Measurements from ENCODE around the gene DUSP1.

The DUSP1 gene

DNA sequence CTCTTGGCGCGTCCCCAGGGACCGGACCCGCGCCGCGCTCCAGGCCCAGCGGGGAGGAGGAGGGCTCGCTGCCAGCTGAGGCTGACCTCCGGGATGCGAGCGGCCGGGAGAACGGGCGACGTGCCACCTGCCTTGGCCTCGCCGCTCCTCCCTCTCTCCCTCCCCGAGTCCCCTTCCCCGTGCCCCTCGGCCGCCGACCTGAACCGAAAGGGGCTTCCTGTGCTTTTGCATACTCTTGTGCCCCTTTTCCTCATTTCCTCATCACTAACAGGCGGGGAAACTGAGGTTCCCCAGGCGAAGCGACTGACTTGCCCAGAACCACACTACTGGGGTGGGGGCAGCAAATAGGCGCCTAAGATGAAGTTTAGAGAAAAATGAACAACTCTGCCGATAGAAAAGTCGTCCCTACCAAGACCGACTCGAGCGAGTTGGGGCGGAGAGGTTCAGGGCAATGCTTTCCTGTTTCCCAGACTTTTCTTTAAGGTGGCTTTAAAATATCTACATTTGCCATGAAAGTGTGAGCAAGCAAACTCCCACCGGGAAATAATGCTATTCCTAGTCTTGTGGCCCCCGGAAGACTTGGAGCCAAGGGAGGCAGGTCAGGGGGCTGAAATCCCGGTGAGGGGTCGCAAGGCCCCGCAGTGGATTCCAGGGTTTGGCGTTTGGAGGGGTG, 580 bp upstream of the DUSP1 start:
- DNase-seq (ENCODE audit: extremely low read depth, insufficient read length): no peak
- TF ChIP-seq, protein P1, sequence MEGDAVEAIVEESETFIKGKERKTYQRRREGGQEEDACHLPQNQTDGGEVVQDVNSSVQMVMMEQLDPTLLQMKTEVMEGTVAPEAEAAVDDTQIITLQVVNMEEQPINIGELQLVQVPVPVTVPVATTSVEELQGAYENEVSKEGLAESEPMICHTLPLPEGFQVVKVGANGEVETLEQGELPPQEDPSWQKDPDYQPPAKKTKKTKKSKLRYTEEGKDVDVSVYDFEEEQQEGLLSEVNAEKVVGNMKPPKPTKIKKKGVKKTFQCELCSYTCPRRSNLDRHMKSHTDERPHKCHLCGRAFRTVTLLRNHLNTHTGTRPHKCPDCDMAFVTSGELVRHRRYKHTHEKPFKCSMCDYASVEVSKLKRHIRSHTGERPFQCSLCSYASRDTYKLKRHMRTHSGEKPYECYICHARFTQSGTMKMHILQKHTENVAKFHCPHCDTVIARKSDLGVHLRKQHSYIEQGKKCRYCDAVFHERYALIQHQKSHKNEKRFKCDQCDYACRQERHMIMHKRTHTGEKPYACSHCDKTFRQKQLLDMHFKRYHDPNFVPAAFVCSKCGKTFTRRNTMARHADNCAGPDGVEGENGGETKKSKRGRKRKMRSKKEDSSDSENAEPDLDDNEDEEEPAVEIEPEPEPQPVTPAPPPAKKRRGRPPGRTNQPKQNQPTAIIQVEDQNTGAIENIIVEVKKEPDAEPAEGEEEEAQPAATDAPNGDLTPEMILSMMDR (IDR thresholded peaks at IDR 0.05; ENCODE audit: insufficient read depth, low read length, poor library complexity, severe bottlenecking): no peak
- peaks cover 2% of the 10 kb centered on the region for H3K36me3 ChIP-seq (ENCODE audit: control insufficient read depth, insufficient read depth, low read length)
- H3K4me3 ChIP-seq (replicated peaks; ENCODE audit: low read depth, low read length): peak overlapping the region; percentile 69
- H3K27me3 ChIP-seq (replicated peaks; ENCODE audit: control insufficient read depth, insufficient read depth, low read length): no peaks in the 10 kb centered on the region

DNA sequence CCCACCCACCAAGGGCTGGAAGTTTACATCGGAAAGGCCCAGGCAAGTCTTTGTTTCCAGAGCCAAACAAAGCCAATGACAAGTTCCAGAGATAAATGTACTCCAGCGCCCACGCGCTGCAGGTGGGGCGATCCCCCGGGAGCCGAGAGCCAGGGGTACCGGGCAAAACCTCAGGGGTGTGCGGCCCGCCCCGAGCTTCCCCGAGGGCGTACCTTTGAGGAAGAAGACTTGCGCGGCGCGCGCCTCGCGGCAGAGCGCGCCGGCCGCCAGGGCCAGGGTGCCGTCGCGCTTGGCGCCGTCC, 671 bp downstream of the DUSP1 start:
- TF ChIP-seq, protein P1 (IDR thresholded peaks at IDR 0.05; ENCODE audit: insufficient read depth, low read length, poor library complexity, severe bottlenecking): no peak
- H3K27me3 ChIP-seq (replicated peaks; ENCODE audit: control insufficient read depth, insufficient read depth, low read length): no peaks in the 10 kb centered on the region
- H3K36me3 ChIP-seq (ENCODE audit: control insufficient read depth, insufficient read depth, low read length): peaks cover 2% of the 10 kb centered on the region
- peak overlapping the region; percentile 76 for H3K4me3 ChIP-seq (replicated peaks; ENCODE audit: low read depth, low read length)
- no peak for DNase-seq (ENCODE audit: extremely low read depth, insufficient read length)

GRCh38 chr5:172769616-172770373, 1.2 kb downstream of the DUSP1 start:
- TF ChIP-seq, protein P1 (IDR thresholded peaks at IDR 0.05; ENCODE audit: insufficient read depth, low read length, poor library complexity, severe bottlenecking): no peak
- Histone ChIP-seq H3K27me3 (replicated peaks; ENCODE audit: control insufficient read depth, insufficient read depth, low read length) (no peaks in the 10 kb centered on the region), H3K4me3 (replicated peaks; ENCODE audit: low read depth, low read length) (peak overlapping the region; percentile 76), H3K36me3 (ENCODE audit: control insufficient read depth, insufficient read depth, low read length) (peaks cover 2% of the 10 kb centered on the region)
- DNase-seq (ENCODE audit: extremely low read depth, insufficient read length): no peak

DNA sequence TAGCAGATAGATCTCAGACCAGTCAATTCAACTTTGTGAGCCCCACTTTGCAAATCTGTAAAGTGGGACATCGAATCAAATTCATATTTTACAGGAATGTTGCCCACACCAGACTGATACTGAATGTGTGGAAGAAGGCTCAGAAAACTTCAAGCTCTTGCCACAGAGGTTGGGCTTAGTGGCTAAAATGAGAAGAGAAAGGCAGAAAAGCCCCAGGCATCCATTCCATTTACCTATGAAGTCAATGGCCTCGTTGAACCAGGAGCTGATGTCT, 1.7 kb downstream of the DUSP1 start:
- Histone ChIP-seq H3K27me3 (replicated peaks; ENCODE audit: control insufficient read depth, insufficient read depth, low read length) (no peaks in the 10 kb centered on the region), H3K36me3 (ENCODE audit: control insufficient read depth, insufficient read depth, low read length) (peaks cover 2% of the 10 kb centered on the region), H3K4me3 (replicated peaks; ENCODE audit: low read depth, low read length) (no peak overlapping the region)
- no peak for DNase-seq (ENCODE audit: extremely low read depth, insufficient read length)
- TF ChIP-seq, protein P1 (IDR thresholded peaks at IDR 0.05; ENCODE audit: insufficient read depth, low read length, poor library complexity, severe bottlenecking): no peak

DNA sequence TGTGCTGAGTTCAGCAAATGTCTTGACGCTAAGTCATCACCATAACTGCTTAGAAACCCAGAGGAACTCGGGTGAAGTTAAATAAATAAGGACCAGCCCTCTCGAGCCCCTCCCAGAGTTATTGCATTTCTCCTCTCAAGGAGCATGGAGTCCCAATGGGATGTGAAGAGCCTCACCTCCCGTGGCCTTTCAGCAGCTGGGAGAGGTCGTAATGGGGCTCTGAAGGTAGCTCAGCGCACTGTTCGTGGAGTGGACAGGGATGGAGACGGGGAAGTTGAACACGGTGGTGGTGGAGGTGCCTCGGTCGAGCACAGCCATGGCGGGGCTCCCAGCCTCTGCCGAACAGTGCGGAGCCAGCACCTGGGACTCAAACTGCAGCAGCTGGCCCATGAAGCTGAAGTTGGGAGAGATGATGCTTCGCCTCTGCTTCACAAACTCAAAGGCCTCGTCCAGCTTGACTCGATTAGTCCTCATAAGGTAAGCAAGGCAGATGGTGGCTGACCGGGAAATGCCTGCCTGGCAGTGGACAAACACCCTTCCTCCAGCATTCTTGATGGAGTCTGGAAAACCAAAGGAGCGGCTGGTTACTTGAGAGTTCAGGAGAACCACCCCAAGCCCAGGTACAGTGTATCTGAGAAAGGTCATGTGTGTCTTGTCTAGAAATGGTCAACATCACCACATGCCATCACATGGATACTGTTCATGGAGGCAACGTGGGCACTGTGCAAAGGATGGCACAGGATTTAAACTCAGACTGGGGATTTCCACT, 2.2 kb downstream of the DUSP1 start:
- Histone ChIP-seq H3K27me3 (replicated peaks; ENCODE audit: control insufficient read depth, insufficient read depth, low read length) (no peaks in the 10 kb centered on the region), H3K36me3 (ENCODE audit: control insufficient read depth, insufficient read depth, low read length) (peaks cover 2% of the 10 kb centered on the region), H3K4me3 (replicated peaks; ENCODE audit: low read depth, low read length) (no peak overlapping the region)
- DNase-seq (ENCODE audit: extremely low read depth, insufficient read length): no peak
- TF ChIP-seq, protein P1 (IDR thresholded peaks at IDR 0.05; ENCODE audit: insufficient read depth, low read length, poor library complexity, severe bottlenecking): no peak

Data from GM06990 (cell line).